GM11168 (cell line): ENCODE results near the gene GRK6.

Experiments
- in situ Hi-C: fragments of 300-500 bp; cut with MboI; formaldehyde crosslinking; loops from one replicate; pipeline ENCODE4 v1.12.0; 2022; ENCODE audit warnings: low sequenced_read_pairs; ENCODE audit not compliant: unreplicated experiment

GRK6 gene

GRCh38 chr5:177448244-177448950 is 21.9 kb downstream of the GRK6 start:
- in situ Hi-C loops, result loop anchor here (5.0 kb wide), 1 partner anchor 41 kb away; the partner anchor contains the start of gene F12

- in situ Hi-C loops, result loop anchor here (5.0 kb wide), 1 partner anchor 42 kb away; the partner anchor contains the start of gene F12
These were observed 22.9 kb downstream of the GRK6 start for GRCh38 chr5:177449140-177450061.

- in situ Hi-C loops, result no loop called here
These were observed 24.4 kb downstream of the GRK6 start for GRCh38 chr5:177450667-177451424.

GRCh38 chr5:177452688-177453638 is 26.5 kb downstream of the GRK6 start:
- in situ Hi-C loops, result no loop called here

- in situ Hi-C loops, result no loop called here
These were observed 27.4 kb downstream of the GRK6 start for GRCh38 chr5:177453852-177454396.

- in situ Hi-C loops, result no loop called here
These were observed 28.0 kb downstream of the GRK6 start for GRCh38 chr5:177454397-177455035.

GRCh38 chr5:177455036-177455660 is 28.7 kb downstream of the GRK6 start:
- in situ Hi-C loops, result no loop called here

- in situ Hi-C loops, result no loop called here
These were observed 29.4 kb downstream of the GRK6 start for GRCh38 chr5:177455661-177456590.

- in situ Hi-C loops, result no loop called here
These were observed 30.1 kb downstream of the GRK6 start for GRCh38 chr5:177456591-177456964.

- in situ Hi-C loops, result no loop called here
These were observed 30.7 kb downstream of the GRK6 start for GRCh38 chr5:177456976-177457851.

- in situ Hi-C loops, result no loop called here
These were observed 31.6 kb downstream of the GRK6 start for GRCh38 chr5:177457852-177458681.

- in situ Hi-C loops, result no loop called here
These were observed 32.5 kb downstream of the GRK6 start for GRCh38 chr5:177458912-177459350.

- in situ Hi-C loops, result no loop called here
These were observed 32.9 kb downstream of the GRK6 start for GRCh38 chr5:177459357-177459756.

- in situ Hi-C loops, result no loop called here
These were observed 33.5 kb downstream of the GRK6 start for GRCh38 chr5:177459819-177460628.
